Trophoblast cell (in vitro differentiated cells and primary cell): ENCODE results near the gene GYG2.

Experiments
- DNase-seq, 2 donors: peaks; one replicate each; pipeline ENCODE4 v3.0.0-alpha.2; 2016
- H2AFZ ChIP-seq: 2 replicates; pipeline ENCODE4 v1.6.1; 2013; ENCODE audit warnings: low read length, moderate library complexity, mild to moderate bottlenecking; ENCODE audit not compliant: insufficient read depth, poor library complexity
- H2AK5ac ChIP-seq: 2 replicates; pipeline ENCODE4 v1.6.1; 2013; ENCODE audit warnings: mild to moderate bottlenecking, low read length
- H2BK120ac ChIP-seq: 2 replicates; pipeline ENCODE4 v1.6.1; 2013; ENCODE audit warnings: low read length, mild to moderate bottlenecking, moderate library complexity; ENCODE audit not compliant: insufficient read depth, poor library complexity
- H2BK12ac ChIP-seq: 2 replicates; pipeline ENCODE4 v1.6.1; 2013; ENCODE audit warnings: mild to moderate bottlenecking, low read length, moderate library complexity
- H2BK5ac ChIP-seq: 2 replicates; pipeline ENCODE4 v1.6.1; 2013; ENCODE audit warnings: low read length, low read depth, moderate library complexity, mild to moderate bottlenecking; ENCODE audit not compliant: poor library complexity
- H3K14ac ChIP-seq: 2 replicates; pipeline ENCODE4 v1.6.1; 2013; ENCODE audit warnings: mild to moderate bottlenecking, low read length
- H3K18ac ChIP-seq: 2 replicates; pipeline ENCODE4 v1.6.1; 2013; ENCODE audit warnings: mild to moderate bottlenecking, low read length
- H3K23ac ChIP-seq: 2 replicates; pipeline ENCODE4 v1.6.1; 2013; ENCODE audit warnings: low read length
- H3K27ac ChIP-seq: 2 replicates; pipeline ENCODE4 v1.5.1; 2013; ENCODE audit warnings: low read depth, mild to moderate bottlenecking, inconsistent platforms, low read length, moderate library complexity
- H3K27me3 ChIP-seq: 2 replicates; pipeline ENCODE4 v1.6.1; 2013; ENCODE audit warnings: inconsistent platforms, mild to moderate bottlenecking, low read length, moderate library complexity; ENCODE audit not compliant: insufficient read depth
- H3K36me3 ChIP-seq, 2 experiments: 1 replicate in 1 of 2; 2 replicates in 1 of 2; pipeline ENCODE4 v1.6.1; 2013; ENCODE audit warnings: low read length in 2 of 2, mild to moderate bottlenecking in 2 of 2, moderate library complexity in 1 of 2; ENCODE audit not compliant: insufficient read depth in 2 of 2, control insufficient read depth in 1 of 2
- H3K4ac ChIP-seq: 2 replicates; pipeline ENCODE4 v1.6.1; 2013; ENCODE audit warnings: low read depth, mild to moderate bottlenecking, low read length, moderate library complexity
- H3K4me1 ChIP-seq, 2 experiments: 1 replicate in 1 of 2; 2 replicates in 1 of 2; pipeline ENCODE4 v1.6.1; 2013; ENCODE audit warnings: low read length in 2 of 2, mild to moderate bottlenecking in 2 of 2, moderate library complexity in 1 of 2; ENCODE audit not compliant: insufficient read depth in 2 of 2, control insufficient read depth in 1 of 2
- H3K4me2 ChIP-seq: 2 replicates; pipeline ENCODE4 v1.6.1; 2013; ENCODE audit warnings: inconsistent platforms, mild to moderate bottlenecking, low read length, moderate library complexity
- H3K4me3 ChIP-seq: 2 replicates; pipeline ENCODE4 v1.5.1; 2013; ENCODE audit warnings: mild to moderate bottlenecking, low read depth, low read length, inconsistent platforms
- H3K79me1 ChIP-seq: one replicate; pipeline ENCODE4 v1.6.1; 2013; ENCODE audit warnings: low read length
- H3K79me2 ChIP-seq: 2 replicates; pipeline ENCODE4 v1.6.1; 2013; ENCODE audit warnings: low read length, mild to moderate bottlenecking; ENCODE audit not compliant: control insufficient read depth, insufficient read depth, poor library complexity
- H3K9ac ChIP-seq: 2 replicates; pipeline ENCODE4 v1.6.1; 2013; ENCODE audit warnings: mild to moderate bottlenecking, low read length
- H3K9me3 ChIP-seq: 2 replicates; pipeline ENCODE4 v1.6.1; 2013; ENCODE audit warnings: low read depth, mild to moderate bottlenecking, control low read depth, inconsistent platforms, low read length; ENCODE audit not compliant: insufficient read depth
- H4K12ac ChIP-seq: 2 replicates; pipeline ENCODE4 v1.6.1; 2013; ENCODE audit warnings: low read depth, mild to moderate bottlenecking, low read length, moderate library complexity
- H4K8ac ChIP-seq: 2 replicates; pipeline ENCODE4 v1.6.1; 2013; ENCODE audit warnings: low read depth, mild to moderate bottlenecking, low read length, moderate library complexity
- H4K91ac ChIP-seq: one replicate; pipeline ENCODE4 v1.6.1; 2013; ENCODE audit warnings: low read depth, mild to moderate bottlenecking, low read length, moderate library complexity
- WGBS: extraction: QIAGEN DNeasy Blood & Tissue Kit; methylation state at CpG from one replicate; pipeline ENCODE4 v1.1.7; 2013; ENCODE audit warnings: missing lambda C conversion rate; ENCODE audit not compliant: insufficient read length, insufficient coverage; ENCODE audit errors: extremely low coverage; 5-methylcytosine and 5-hydroxymethylcytosine counted together

Gene GYG2

DNA sequence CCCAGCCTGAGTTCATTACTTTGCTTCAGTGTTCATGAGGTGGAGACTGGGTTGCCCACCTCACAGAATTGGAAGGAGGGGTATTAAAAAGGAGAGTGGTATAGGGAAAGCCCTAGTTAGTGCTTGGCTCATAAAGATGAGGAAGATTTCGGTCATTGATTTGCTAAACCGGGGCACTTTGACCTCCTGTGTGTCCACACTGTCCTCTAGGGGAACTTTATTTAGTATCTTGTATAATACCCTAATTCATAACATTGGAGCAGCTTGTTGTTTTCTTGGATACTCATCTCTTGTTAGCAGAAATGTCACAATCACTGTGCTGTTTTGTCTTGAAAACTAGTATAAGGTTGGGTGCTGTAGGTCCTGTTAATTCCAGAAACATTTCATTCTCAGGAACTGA, 49.8 kb downstream of the GYG2 start:
- Histone ChIP-seq H3K79me2 (no peaks in the 10 kb centered on the region), H3K9me3 (no peaks in the 10 kb centered on the region), H3K9ac (no peak overlapping the region), H4K8ac (no peak overlapping the region), H4K12ac (no peak overlapping the region), H3K23ac (no peak overlapping the region), H3K4me1 (no peaks in the 10 kb centered on the region), H3K18ac (no peak overlapping the region), H3K4me2 (no peak overlapping the region), H3K14ac (no peak overlapping the region), H3K27me3 (no peaks in the 10 kb centered on the region), H3K27ac (no peak overlapping the region), H2AK5ac (no peak overlapping the region), H3K36me3 (peaks cover 14 to 15% of the 10 kb centered on the region in 2 experiments), H3K4me3 (no peak overlapping the region), H4K91ac (no peak overlapping the region), H2AFZ (no peak overlapping the region), H2BK12ac (no peak overlapping the region), H3K4ac (no peak overlapping the region), H2BK5ac (no peak overlapping the region), H3K79me1 (no peaks in the 10 kb centered on the region), H2BK120ac (no peak overlapping the region)
- DNase-seq, result no peak
- no CpG with 5 or more reads among the region's 2 CpGs for WGBS

DNA sequence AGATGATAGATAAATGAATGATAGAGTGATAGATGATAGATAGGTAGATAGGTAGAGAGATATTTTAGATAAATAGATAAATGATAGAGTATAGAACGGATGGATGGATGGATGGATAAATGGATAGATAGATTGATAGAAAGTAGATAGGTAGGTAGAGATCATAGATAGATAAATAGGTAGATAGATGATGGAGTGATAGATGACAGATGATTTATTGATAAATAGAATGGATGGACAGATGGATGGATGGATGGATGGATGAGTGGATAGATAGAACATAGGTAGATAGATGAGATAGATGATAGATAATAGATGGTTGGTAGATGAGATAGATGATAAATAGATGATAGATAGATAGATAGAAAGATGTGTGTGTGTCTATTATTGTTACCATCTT, 50.9 kb downstream of the GYG2 start:
- no peak overlapping the region for H3K4me3 ChIP-seq
- H4K91ac ChIP-seq, result no peak overlapping the region
- no peak overlapping the region for H3K4me2 ChIP-seq
- no peaks in the 10 kb centered on the region for H3K79me2 ChIP-seq
- no peak overlapping the region for H2BK12ac ChIP-seq
- no peaks in the 10 kb centered on the region for H3K4me1 ChIP-seq
- H3K79me1 ChIP-seq, result no peaks in the 10 kb centered on the region
- peaks cover 14 to 15% of the 10 kb centered on the region in 2 experiments for H3K36me3 ChIP-seq
- DNase-seq, result no peak
- no peak overlapping the region for H2AFZ ChIP-seq
- H2AK5ac ChIP-seq, result no peak overlapping the region
- H3K23ac ChIP-seq, result no peak overlapping the region
- no peak overlapping the region for H4K8ac ChIP-seq
- no peaks in the 10 kb centered on the region for H3K27me3 ChIP-seq
- WGBS, result 100% methylated on average over 1 of the region's 1 CpG
- no peak overlapping the region for H2BK5ac ChIP-seq
- no peak overlapping the region for H3K27ac ChIP-seq
- no peak overlapping the region for H3K14ac ChIP-seq
- no peak overlapping the region for H4K12ac ChIP-seq
- H3K18ac ChIP-seq, result no peak overlapping the region
- no peak overlapping the region for H2BK120ac ChIP-seq
- H3K4ac ChIP-seq, result no peak overlapping the region
- no peak overlapping the region for H3K9ac ChIP-seq
- H3K9me3 ChIP-seq, result no peaks in the 10 kb centered on the region

DNA sequence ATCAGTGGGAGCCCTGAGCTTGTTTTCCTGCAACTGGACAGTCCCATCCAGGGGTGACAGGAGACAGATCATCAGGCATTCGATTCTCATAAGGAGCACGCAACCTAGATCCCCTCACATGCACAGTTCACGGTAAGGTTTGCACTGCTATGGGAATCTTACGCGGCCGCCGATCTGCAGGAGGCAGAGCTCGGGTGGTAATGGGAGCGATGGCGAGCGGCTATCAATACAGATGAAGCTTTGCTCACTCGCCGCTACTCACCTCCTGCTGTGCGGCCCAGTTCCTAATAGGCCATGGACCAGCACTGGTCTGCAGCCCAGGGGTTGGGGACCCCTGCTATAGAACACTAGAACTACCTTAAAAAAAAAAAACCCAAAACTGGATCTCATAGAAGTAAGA, 55.0 kb downstream of the GYG2 start:
- Histone ChIP-seq H3K14ac (no peak overlapping the region), H3K9ac (no peak overlapping the region), H4K91ac (no peak overlapping the region), H2BK12ac (no peak overlapping the region), H2AK5ac (no peak overlapping the region), H3K4me3 (no peak overlapping the region), H3K23ac (no peak overlapping the region), H3K36me3 (peaks cover 10 to 12% of the 10 kb centered on the region in 2 experiments), H2BK120ac (no peak overlapping the region), H3K27ac (no peak overlapping the region), H3K79me1 (no peaks in the 10 kb centered on the region), H3K27me3 (no peaks in the 10 kb centered on the region), H4K12ac (no peak overlapping the region), H3K4ac (no peak overlapping the region), H3K9me3 (no peaks in the 10 kb centered on the region), H4K8ac (no peak overlapping the region), H3K18ac (no peak overlapping the region), H3K4me2 (no peak overlapping the region), H2BK5ac (no peak overlapping the region), H2AFZ (no peak overlapping the region), H3K4me1 (no peaks in the 10 kb centered on the region), H3K79me2 (no peaks in the 10 kb centered on the region)
- no CpG with 5 or more reads among the region's 14 CpGs for WGBS
- no peak for DNase-seq

DNA sequence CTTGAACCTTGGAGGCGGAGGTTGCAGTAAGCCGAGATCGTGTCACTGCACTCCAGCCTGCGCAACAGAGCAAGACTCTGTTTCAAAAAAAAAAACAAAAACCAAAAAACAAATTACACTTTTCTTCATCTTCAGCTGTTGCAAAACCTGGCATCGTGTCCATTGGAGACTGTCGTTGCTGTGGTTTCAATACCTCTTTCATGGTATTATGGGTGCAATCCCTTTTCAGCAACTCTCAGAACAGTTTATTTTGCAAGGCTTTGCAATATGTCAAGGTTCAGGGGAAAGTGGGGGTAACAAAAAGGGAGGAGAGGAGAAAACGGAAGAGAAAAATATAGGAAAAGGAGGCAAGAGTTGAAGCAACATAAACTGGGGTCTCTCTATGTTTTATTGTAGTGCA, 59.6 kb downstream of the GYG2 start:
- no peaks in the 10 kb centered on the region for H3K36me3 ChIP-seq
- no peak for DNase-seq
- no peak overlapping the region for H2AK5ac ChIP-seq
- no peak overlapping the region for H4K8ac ChIP-seq
- H3K4me2 ChIP-seq, result no peak overlapping the region
- no peak overlapping the region for H3K4ac ChIP-seq
- H3K27ac ChIP-seq, result no peak overlapping the region
- no peak overlapping the region for H3K14ac ChIP-seq
- H3K9ac ChIP-seq, result no peak overlapping the region
- peaks cover 3 to 4% of the 10 kb centered on the region in 2 experiments for H3K4me1 ChIP-seq
- no peaks in the 10 kb centered on the region for H3K9me3 ChIP-seq
- H3K79me2 ChIP-seq, result no peaks in the 10 kb centered on the region
- H3K18ac ChIP-seq, result no peak overlapping the region
- no peak overlapping the region for H3K4me3 ChIP-seq
- no CpG with 5 or more reads among the region's 7 CpGs for WGBS
- H3K79me1 ChIP-seq, result peaks cover 6% of the 10 kb centered on the region
- H4K12ac ChIP-seq, result no peak overlapping the region
- H2BK5ac ChIP-seq, result no peak overlapping the region
- H3K27me3 ChIP-seq, result no peaks in the 10 kb centered on the region
- H2BK120ac ChIP-seq, result no peak overlapping the region
- no peak overlapping the region for H2BK12ac ChIP-seq
- H2AFZ ChIP-seq, result no peak overlapping the region
- H4K91ac ChIP-seq, result no peak overlapping the region
- no peak overlapping the region for H3K23ac ChIP-seq
